A549 treated with AZD9567 at 1 μM for 4 hours (cell line): ENCODE results near the gene RBM4B. TPM values are rescaled to one million over a fixed set of nuclear protein-coding genes. Genes with fewer than 3 reads are reported as not detected.

Experiments
- total RNA-seq: library from RNA; stranded (reverse); fragments of 200-300 nt; extraction: Qiagen RNA extraction; gene quantifications from 5 replicates; pipeline ENCODE4 v1.2.3, GENCODE V29; 2022; ENCODE audit not compliant: insufficient read depth

RBM4B gene, protein sequence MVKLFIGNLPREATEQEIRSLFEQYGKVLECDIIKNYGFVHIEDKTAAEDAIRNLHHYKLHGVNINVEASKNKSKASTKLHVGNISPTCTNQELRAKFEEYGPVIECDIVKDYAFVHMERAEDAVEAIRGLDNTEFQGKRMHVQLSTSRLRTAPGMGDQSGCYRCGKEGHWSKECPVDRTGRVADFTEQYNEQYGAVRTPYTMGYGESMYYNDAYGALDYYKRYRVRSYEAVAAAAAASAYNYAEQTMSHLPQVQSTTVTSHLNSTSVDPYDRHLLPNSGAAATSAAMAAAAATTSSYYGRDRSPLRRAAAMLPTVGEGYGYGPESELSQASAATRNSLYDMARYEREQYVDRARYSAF
- 18.8 to 25.4 TPM (median 20.4 TPM) in 5 replicates for total RNA-seq

DNA sequence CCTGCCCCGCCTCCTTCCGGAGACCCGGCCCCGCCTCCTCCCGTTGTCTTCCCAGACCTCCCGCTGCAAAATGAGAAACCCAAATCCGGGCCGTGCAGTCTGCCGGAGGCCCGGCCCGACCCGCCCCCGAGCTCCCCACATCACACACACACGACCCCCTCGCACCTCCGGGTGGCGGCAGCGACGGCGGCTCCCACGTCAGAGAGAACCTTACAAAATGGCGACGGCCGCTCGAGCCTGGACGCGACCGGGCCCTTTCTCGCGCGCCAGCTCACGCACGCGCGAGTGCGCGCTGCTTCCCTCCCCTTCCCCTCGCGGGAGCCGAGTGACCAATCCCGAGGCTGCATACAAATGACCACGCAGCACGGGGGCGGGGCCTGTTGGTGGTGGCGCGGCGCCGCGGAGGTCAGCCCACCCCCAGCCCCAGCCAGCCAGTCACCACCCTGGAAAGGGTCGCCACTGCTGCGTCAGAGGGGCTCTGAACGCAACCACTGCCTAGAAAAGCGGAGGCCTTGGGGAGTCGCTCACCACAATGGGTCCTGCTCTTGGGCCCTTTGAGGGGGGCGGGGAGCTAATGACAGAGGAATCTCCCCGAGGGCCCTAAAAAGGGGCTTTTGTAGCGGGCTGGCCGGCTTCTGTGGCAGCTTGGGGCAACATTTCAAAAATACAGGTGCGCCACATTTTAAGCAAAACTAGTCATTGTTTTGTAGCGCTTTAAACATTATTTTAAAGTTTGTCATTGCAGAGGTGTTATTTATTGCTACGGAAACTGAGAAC is at the start of gene RBM4B:
Gene RBM4B, minus strand, starts transcription at position 289 of the 777 bp plus-strand sequence. CDS start 808 bp downstream, outside the sequence.

DNA sequence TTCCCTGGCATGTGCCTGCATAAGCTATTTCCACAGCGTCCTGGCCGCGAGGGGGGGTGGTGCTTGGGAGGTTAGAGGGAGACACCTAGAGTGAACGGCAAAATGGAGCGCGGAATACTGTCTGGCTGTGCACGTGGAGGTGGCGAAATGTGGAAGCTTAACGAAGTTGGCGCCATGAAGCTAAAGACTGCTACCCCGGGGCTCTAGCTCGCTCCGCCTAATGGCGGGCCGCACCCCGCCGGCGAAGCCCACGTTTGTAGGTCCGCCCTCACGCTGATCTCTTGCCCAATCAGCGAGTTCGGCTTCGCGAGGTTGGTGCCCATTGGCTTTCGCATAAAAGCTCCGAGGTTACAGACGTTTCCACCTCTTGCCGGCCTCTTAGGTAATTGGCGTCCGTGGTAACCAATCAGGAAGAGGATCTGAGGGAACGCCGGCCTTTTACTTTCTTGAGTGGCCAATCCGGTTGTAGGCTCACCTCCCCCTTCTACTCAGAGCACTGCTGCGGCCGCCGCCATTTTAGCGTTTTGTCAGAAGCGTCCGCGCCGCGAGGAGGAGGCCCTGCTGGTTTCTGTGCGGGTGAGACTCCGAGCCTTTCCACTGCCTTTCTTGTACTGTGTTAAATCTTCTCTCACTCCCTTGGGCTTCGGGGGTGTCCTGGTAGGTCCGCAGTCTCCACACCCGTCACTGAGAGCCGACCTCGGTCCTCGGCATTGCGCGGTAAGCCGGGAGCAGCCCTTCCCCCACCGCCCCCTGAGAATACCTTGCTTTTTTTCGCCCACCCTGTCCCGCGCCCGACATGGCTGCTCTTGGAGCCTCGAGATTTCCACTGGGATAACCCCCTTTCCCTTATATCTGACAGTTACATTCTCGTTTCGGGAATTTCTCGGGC is 39.3 kb downstream of the RBM4B start, which contains the start of gene RBM4:
Gene RBM4, plus strand, starts transcription at position 527 of the 889 bp plus-strand sequence. CDS start 1,009 bp downstream, outside the sequence.

DNA sequence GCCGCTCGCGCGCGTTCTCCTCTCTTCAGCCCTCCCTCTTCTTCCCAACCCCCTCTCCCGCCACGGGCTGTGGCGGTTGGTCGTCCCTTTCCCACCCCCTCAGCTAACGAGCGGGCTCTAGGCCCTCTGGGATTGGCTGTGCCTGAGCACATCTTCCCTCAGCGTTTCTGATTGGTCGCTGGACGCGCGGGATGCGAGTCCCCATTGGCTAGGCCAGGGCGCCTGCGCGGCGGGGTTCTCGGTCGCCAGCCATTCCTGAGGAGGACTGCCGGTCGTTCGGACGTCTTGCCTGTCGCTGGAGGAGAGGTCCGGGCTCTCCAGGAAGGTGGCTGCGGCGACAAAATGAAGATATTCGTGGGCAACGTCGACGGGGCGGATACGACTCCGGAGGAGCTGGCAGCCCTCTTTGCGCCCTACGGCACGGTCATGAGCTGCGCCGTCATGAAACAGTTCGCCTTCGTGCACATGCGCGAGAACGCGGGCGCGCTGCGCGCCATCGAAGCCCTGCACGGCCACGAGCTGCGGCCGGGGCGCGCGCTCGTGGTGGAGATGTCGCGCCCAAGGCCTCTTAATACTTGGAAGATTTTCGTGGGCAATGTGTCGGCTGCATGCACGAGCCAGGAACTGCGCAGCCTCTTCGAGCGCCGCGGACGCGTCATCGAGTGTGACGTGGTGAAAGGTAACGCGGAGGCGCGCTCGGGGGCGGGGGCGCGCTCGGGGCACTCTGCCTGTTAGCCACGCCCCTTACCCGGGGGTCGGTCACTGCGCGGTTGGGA is 61.1 kb downstream of the RBM4B start, which contains the start of gene RBM14:
Gene RBM14, plus strand, starts transcription at position 252 of the 776 bp plus-strand sequence. Its CDS starts 91 bp downstream, at position 343.

Other genes with a start within 250 kb of the RBM4B start
- 90.1 to 116 TPM (median 112 TPM) in 5 replicates for gene MRPL11, start 239.0 kb downstream of the RBM4B start, total RNA-seq
- gene PELI3, start 211.0 kb downstream of the RBM4B start, total RNA-seq, result 4.3 to 6.1 TPM (median 5.0 TPM) in 5 replicates
- gene DPP3, start 197.5 kb downstream of the RBM4B start, total RNA-seq, result 51.3 to 93.2 TPM (median 55.9 TPM) in 5 replicates
- gene BBS1, start 167.3 kb downstream of the RBM4B start, total RNA-seq, result 7.5 to 11.6 TPM (median 10.1 TPM) in 5 replicates
- gene ZDHHC24, start 131.8 kb downstream of the RBM4B start, total RNA-seq, result 10.1 to 14.3 TPM (median 13.2 TPM) in 5 replicates
- gene ACTN3, start 131.0 kb downstream of the RBM4B start, total RNA-seq, result 0.03 TPM in 1 of 5 replicates, not detected in the others
- gene CTSF, start 109.3 kb downstream of the RBM4B start, total RNA-seq, result 32.5 to 37.8 TPM (median 34.1 TPM) in 5 replicates
- gene CCDC87, start 84.8 kb downstream of the RBM4B start, total RNA-seq, result 0.53 to 0.89 TPM (median 0.64 TPM) in 5 replicates
- 22.3 to 32.8 TPM (median 30.4 TPM) in 5 replicates for gene CCS, start 84.7 kb downstream of the RBM4B start, total RNA-seq
- 85.0 to 108 TPM (median 90.7 TPM) in 5 replicates for gene RBM14, start 61.3 kb downstream of the RBM4B start, total RNA-seq
- 133 to 182 TPM (median 142 TPM) in 5 replicates for gene RBM4, start 39.2 kb downstream of the RBM4B start, total RNA-seq
- gene SPTBN2, start 51.3 kb upstream of the RBM4B start, total RNA-seq, result 7.7 to 10.7 TPM (median 8.1 TPM) in 5 replicates
- gene RCE1, start 165.6 kb upstream of the RBM4B start, total RNA-seq, result 44.4 to 58.0 TPM (median 54.2 TPM) in 5 replicates
- 78.2 to 107 TPM (median 96.1 TPM) in 5 replicates for gene LRFN4, start 179.2 kb upstream of the RBM4B start, total RNA-seq